Small intestine (tissue), 7 donors: ENCODE results near the gene IGF1R. TPM values are rescaled to one million over a fixed set of nuclear protein-coding genes. Genes with fewer than 3 reads are reported as not detected.

Experiments used
- DNase-seq, 2 donors: peaks; one replicate each; pipeline versions ENCODE4 v3.0.0 to v3.0.0-alpha.2; 2013
- FAIRE-seq: peaks from 2 replicates; lab custom pipeline; 2012; peaks lifted over from hg19 to GRCh38; lab: Jason Lieb, UNC
- H3K27ac ChIP-seq, 3 donors: one replicate each; pipeline ENCODE4 v1.5.1; 2013; ENCODE audit warnings: low read length in 2 of 3, mild to moderate bottlenecking in 2 of 3, control low read depth in 1 of 3, inconsistent platforms in 1 of 3, low read depth in 1 of 3, moderate library complexity in 1 of 3
- H3K27me3 ChIP-seq, 3 donors: one replicate each; pipeline ENCODE4 v1.6.1; 2013; ENCODE audit warnings: low read length in 3 of 3, inconsistent platforms in 1 of 3; ENCODE audit not compliant: control insufficient read depth in 3 of 3, insufficient read depth in 3 of 3
- H3K36me3 ChIP-seq, 3 donors: one replicate each; pipeline ENCODE4 v1.6.1; 2013; ENCODE audit warnings: low read length in 3 of 3, inconsistent platforms in 1 of 3, low read depth in 1 of 3, mild to moderate bottlenecking in 1 of 3, moderate library complexity in 1 of 3; ENCODE audit not compliant: control insufficient read depth in 3 of 3, insufficient read depth in 2 of 3
- H3K4me1 ChIP-seq, 3 donors: one replicate each; pipeline ENCODE4 v1.6.1; 2013; ENCODE audit warnings: low read length in 2 of 3, inconsistent platforms in 1 of 3, low read depth in 1 of 3, mild to moderate bottlenecking in 1 of 3, moderate library complexity in 1 of 3; ENCODE audit not compliant: control insufficient read depth in 3 of 3, insufficient read depth in 2 of 3
- H3K4me3 ChIP-seq, 3 donors: one replicate each; pipeline ENCODE4 v1.5.1; 2013; ENCODE audit warnings: low read length in 3 of 3, control low read depth in 1 of 3, inconsistent platforms in 1 of 3, low read depth in 1 of 3, mild to moderate bottlenecking in 1 of 3, moderate library complexity in 1 of 3
- H3K9me3 ChIP-seq, 2 donors: one replicate each; pipeline ENCODE4 v1.6.1; 2013; ENCODE audit warnings: low read depth in 1 of 2, low read length in 1 of 2; ENCODE audit not compliant: control insufficient read depth in 2 of 2, insufficient read depth in 1 of 2
- WGBS, 3 donors: extraction: QIAGEN DNeasy Blood & Tissue Kit; methylation state at CpG; one replicate each; pipeline ENCODE4 v1.1.7; 2013; 5-methylcytosine and 5-hydroxymethylcytosine counted together
- polyA plus RNA-seq, 4 donors: library from polyadenylated mRNA; stranded (reverse) in 3 of 4; unstranded in 1 of 4; fragments of 200-250 nt in 3 of 4; fragments of 120-200 nt in 1 of 4; gene quantifications; one replicate each; pipeline versions ENCODE4 v1.2.1 to v1.2.3, GENCODE V29; 2013
- donor health status: healthy with polysubstance abuse.
- donor health status: control.
- donor health status: control.
- donor health status: Bipolar disorder and iron deficiency.
- donor health status: healthy.

The IGF1R gene
- polyA plus RNA-seq, 4 donors: 0.54 to 27.9 (median 3.8) TPM

DNA sequence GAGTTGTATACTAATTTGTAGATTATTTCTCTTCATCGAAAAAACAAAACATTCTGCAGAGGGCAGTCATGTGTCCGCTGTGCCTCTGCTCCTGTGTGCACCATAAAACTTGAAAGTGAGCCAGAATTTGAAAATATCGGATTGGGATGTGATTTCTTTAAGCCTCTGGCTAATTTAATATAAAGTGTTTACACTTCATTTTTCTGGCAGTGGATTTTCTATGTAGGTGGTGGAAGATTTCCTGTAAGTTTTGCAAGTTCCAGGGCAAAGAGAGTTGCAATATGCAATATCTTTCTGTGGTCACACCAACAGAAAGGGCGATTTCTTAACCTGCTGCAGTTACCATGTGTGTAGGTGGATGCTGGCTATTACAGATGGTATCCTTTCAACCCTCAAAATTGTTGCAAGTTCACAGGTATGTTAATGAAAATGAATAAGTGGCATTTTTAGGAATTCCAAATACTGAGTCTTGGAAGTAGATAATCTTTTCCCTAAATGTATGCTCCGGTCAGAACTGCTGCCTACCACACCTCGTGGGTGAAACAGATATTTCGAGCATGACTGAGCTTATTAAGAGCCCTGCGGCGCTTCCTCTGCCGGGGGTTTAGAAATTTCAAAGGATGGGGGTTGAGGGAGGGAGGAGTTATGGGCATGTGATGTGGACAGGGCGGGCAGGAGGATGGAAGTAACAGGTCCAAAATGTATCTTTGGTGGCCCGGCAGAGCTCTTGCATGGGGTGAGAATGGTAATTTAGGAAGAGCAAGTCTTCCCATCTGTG lies 225.3 kb downstream of the IGF1R start:
- no peak overlapping the region for H3K4me3 ChIP-seq
- H3K36me3 ChIP-seq: no peaks in the 10 kb centered on the region
- FAIRE-seq: no peak
- H3K27me3 ChIP-seq: no peaks in the 10 kb centered on the region
- WGBS, 3 donors: 57 to 77% (median 61%) methylated on average over 12 of the region's 12 CpGs
- peaks cover 0 to 5% (median 0%) of the 10 kb centered on the region in 3 donors for H3K4me1 ChIP-seq
- no peaks in the 10 kb centered on the region for H3K9me3 ChIP-seq
- no peak for DNase-seq
- H3K27ac ChIP-seq: no peak overlapping the region

- FAIRE-seq: no peak
- WGBS, 3 donors: 69 to 84% (median 73%) methylated on average over 7 of the region's 7 CpGs
- Histone ChIP-seq H3K36me3 (no peaks in the 10 kb centered on the region), H3K27me3 (no peaks in the 10 kb centered on the region), H3K4me1 (peaks cover 0 to 5% (median 0%) of the 10 kb centered on the region in 3 donors), H3K9me3 (no peaks in the 10 kb centered on the region), H3K27ac (peak overlapping the region in 1 of 3 donors; percentile 14), H3K4me3 (no peak overlapping the region)
- no peak for DNase-seq
These were observed 226.0 kb downstream of the IGF1R start for GRCh38 chr15:98874370-98874769.

DNA sequence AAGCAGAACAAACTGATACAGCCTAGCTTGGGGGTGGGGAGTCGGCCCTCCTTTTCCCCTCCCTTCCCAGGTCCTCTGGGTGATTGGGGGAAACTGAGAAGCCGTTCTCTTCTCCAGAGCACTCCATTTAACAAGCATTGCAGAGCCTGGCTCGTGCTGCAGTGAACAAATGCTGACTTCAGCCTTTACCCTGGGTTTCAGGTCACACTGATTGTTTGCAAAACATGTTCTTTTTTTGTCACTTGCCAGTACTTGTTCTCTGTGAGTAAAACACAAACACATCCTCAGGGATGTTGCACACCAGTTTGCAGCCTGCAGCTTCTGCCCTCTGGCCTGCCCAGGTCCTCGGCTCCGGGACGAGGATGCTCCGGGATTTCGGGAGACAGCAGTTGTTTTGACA lies 226.4 kb downstream of the IGF1R start:
- FAIRE-seq: no peak
- Histone ChIP-seq H3K27ac (peak overlapping the region in 1 of 3 donors; percentile 14), H3K4me3 (no peak overlapping the region), H3K4me1 (peaks cover 0 to 5% (median 0%) of the 10 kb centered on the region in 3 donors), H3K9me3 (no peaks in the 10 kb centered on the region), H3K27me3 (no peaks in the 10 kb centered on the region), H3K36me3 (no peaks in the 10 kb centered on the region)
- no peak for DNase-seq
- WGBS, 3 donors: 64 to 78% (median 78%) methylated on average over 8 of the region's 8 CpGs

DNA sequence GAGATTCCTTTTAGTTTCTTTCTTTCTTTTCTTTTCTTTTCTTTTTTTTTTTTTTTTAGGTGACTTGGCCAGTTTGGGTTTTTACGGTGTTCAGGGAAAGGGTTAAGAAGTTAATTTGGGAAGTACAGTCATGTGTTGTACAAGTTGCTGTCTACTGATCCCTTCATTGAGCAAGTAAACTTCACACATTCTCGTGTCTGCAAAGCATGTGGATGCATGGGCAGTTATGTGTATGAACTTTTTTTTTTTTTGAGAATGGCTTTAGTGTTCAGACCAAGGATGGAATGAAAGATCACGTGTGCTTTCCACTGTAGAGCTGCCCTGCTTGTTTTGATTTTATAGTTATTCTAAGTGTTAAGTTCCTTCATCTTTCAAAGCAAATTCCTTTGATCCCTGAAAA lies 227.0 kb downstream of the IGF1R start:
- H3K27me3 ChIP-seq: no peaks in the 10 kb centered on the region
- no peak for FAIRE-seq
- no peak overlapping the region for H3K4me3 ChIP-seq
- H3K4me1 ChIP-seq: peaks cover 0 to 5% (median 0%) of the 10 kb centered on the region in 3 donors
- peak overlapping the region in 1 of 3 donors; percentile 53 for H3K27ac ChIP-seq
- DNase-seq: no peak
- no peaks in the 10 kb centered on the region for H3K36me3 ChIP-seq
- 56 to 67% (median 66%) methylated on average over 3 of the region's 3 CpGs for WGBS, 3 donors
- H3K9me3 ChIP-seq: no peaks in the 10 kb centered on the region

DNA sequence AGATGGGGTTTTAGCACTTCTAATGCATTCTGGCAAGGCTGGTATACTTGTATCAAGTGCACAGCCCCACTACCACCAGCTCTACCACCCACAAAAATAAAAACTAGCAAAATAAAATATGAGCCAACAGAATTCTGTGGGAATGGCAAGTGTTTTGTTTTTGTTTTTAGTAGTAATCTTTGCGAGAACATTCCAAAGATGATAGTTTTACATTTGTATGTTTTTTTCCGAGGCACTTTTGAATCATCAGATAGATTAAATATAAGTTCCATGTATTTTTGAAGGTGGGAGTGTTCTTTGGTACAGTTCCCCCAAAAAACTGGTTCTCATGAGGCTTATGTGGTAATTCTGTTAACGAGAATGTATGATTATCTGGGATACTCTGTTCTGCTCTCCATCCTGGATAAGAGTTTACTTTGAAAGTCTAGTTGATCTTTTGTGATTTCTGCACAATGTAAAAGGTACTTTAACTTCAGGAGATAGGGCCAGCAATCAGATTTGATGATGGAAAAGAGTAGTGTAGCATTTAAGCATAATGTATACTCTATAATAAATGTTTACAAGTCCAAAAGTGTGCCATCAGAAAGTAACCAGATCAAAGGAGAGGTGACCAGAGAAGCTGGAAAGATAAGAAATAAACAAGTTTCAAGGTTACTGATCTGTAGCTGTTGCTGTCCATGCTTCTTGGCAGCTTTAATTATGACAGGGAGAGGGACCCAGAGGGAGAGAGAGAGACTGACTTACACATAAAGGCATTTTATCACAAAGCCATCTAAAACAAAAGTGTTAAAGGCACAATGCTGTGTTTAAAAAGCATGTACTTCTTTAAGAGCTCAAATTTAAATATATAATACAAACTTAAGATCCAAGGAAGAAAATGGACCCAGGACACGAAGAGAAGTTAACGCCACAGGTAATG lies 228.4 kb downstream of the IGF1R start:
- 81 to 84% (median 83%) methylated on average over 5 of the region's 5 CpGs for WGBS, 3 donors
- Histone ChIP-seq H3K4me1 (peaks cover 0 to 7% (median 0%) of the 10 kb centered on the region in 3 donors), H3K27ac (no peak overlapping the region), H3K27me3 (no peaks in the 10 kb centered on the region), H3K36me3 (no peaks in the 10 kb centered on the region), H3K4me3 (no peak overlapping the region), H3K9me3 (no peaks in the 10 kb centered on the region)
- no peak for FAIRE-seq
- no peak for DNase-seq

DNA sequence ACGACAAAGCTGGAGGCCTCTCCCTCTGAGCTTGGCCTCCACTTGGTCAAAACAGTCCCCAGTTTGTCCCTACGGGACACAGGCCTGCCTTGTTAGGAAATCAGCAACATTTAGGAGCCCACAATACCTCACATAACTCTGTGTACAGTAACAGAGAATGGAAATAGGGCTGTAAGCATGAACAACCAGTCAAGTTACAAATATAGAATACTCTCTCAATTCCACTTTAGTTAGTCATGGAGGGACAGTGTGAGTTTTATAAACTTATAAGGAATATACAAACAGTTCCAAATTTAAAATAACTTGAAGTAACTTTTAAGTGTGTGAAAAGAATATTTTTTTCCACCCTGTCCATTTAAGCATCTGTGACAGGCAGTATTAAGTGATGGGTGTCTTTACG lies 229.8 kb downstream of the IGF1R start:
- Histone ChIP-seq H3K36me3 (no peaks in the 10 kb centered on the region), H3K4me1 (peaks cover 0 to 7% (median 0%) of the 10 kb centered on the region in 3 donors), H3K4me3 (no peak overlapping the region), H3K9me3 (no peaks in the 10 kb centered on the region), H3K27me3 (no peaks in the 10 kb centered on the region), H3K27ac (peak overlapping the region in 1 of 3 donors; percentile 18)
- WGBS, 3 donors: 73 to 87% (median 79%) methylated on average over 3 of the region's 3 CpGs
- no peak for FAIRE-seq
- no peak for DNase-seq

DNA sequence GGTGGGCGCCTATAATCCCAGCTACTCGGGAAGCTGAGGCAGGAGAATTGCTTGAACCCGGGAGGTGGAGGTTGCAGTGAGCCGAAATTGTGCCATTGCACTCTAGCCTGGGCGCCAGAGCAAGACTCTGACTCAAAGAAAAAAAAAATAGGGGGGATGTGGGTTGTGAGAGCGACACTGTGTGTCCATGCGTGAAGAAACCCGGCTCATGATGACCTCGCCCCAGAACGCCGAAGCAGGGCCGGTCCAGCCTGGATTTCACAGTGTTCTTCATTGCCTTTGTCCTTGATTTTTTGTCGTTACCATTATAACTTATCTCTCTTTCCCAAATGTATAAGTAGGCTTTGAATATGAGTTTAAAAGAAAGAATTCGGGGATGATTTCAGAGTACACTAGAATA lies 230.5 kb downstream of the IGF1R start:
- FAIRE-seq (no peak), DNase-seq (no peak)
- no peaks in the 10 kb centered on the region for H3K27me3 ChIP-seq
- WGBS, 3 donors: 87 to 92% (median 89%) methylated on average over 14 of the region's 14 CpGs
- no peak overlapping the region for H3K4me3 ChIP-seq
- no peak overlapping the region for H3K27ac ChIP-seq
- no peaks in the 10 kb centered on the region for H3K36me3 ChIP-seq
- H3K4me1 ChIP-seq: peaks cover 0 to 6% (median 0%) of the 10 kb centered on the region in 3 donors
- no peaks in the 10 kb centered on the region for H3K9me3 ChIP-seq
